Neuronal stem cell (in vitro differentiated cells): ENCODE measurements around the gene TMEM107.

Source experiments
- DNase-seq: peaks from one replicate; pipeline ENCODE4 v3.0.0-alpha.2; 2013; ENCODE audit warnings: low spot score
- H2AFZ ChIP-seq: one replicate; pipeline ENCODE4 v1.6.1; 2013; ENCODE audit warnings: mild to moderate bottlenecking, low read length, inconsistent platforms
- H2AK5ac ChIP-seq: 2 replicates; pipeline ENCODE4 v1.6.1; 2013; ENCODE audit warnings: low read depth, mild to moderate bottlenecking, inconsistent platforms, low read length, moderate library complexity, mixed read lengths
- H2BK120ac ChIP-seq: 2 replicates; pipeline ENCODE4 v1.6.1; 2013; ENCODE audit warnings: low read depth, mild to moderate bottlenecking, inconsistent platforms, low read length, moderate library complexity, mixed read lengths
- H2BK12ac ChIP-seq: one replicate; pipeline ENCODE4 v1.6.1; 2013; ENCODE audit warnings: low read length, inconsistent platforms
- H2BK15ac ChIP-seq: 2 replicates; pipeline ENCODE4 v1.6.1; 2013; ENCODE audit warnings: mild to moderate bottlenecking, low read length, inconsistent platforms, mixed read lengths
- H2BK5ac ChIP-seq: one replicate; pipeline ENCODE4 v1.6.1; 2013; ENCODE audit warnings: inconsistent platforms, mild to moderate bottlenecking, low read length, moderate library complexity
- H3K14ac ChIP-seq: one replicate; pipeline ENCODE4 v1.6.1; 2013; ENCODE audit warnings: low read length, inconsistent platforms
- H3K18ac ChIP-seq: 2 replicates; pipeline ENCODE4 v1.6.1; 2013; ENCODE audit warnings: low read length, inconsistent platforms
- H3K23ac ChIP-seq: 2 replicates; pipeline ENCODE4 v1.6.1; 2013; ENCODE audit warnings: low read depth, mild to moderate bottlenecking, mixed read lengths, low read length, inconsistent platforms; ENCODE audit not compliant: poor library complexity
- H3K27ac ChIP-seq: replicated peaks from 3 replicates; pipeline ENCODE4 v1.5.1; 2013; ENCODE audit warnings: low read length, inconsistent platforms
- H3K27me3 ChIP-seq, 3 experiments: 2 replicates each; pipeline ENCODE4 v1.6.1; 2013; ENCODE audit warnings: low read length in 3 of 3, mild to moderate bottlenecking in 2 of 3, inconsistent platforms in 1 of 3, low read depth in 1 of 3, mixed read lengths in 1 of 3, moderate library complexity in 1 of 3; ENCODE audit not compliant: control insufficient read depth in 3 of 3, insufficient read depth in 3 of 3
- H3K36me3 ChIP-seq, 2 donors: replicated peaks in 1 of 2; 2 replicates each; pipeline ENCODE4 v1.6.1; 2013; ENCODE audit warnings: low read length in 2 of 2; ENCODE audit not compliant: control insufficient read depth in 2 of 2, insufficient read depth in 2 of 2
- H3K4ac ChIP-seq: 2 replicates; pipeline ENCODE4 v1.6.1; 2013; ENCODE audit warnings: inconsistent platforms, mild to moderate bottlenecking, low read length, moderate library complexity
- H3K4me1 ChIP-seq, 2 donors: 1 replicate in 1 of 2; 2 replicates in 1 of 2; pipeline ENCODE4 v1.6.1; 2013; ENCODE audit warnings: low read length in 2 of 2, low read depth in 1 of 2; ENCODE audit not compliant: control insufficient read depth in 2 of 2, insufficient read depth in 1 of 2
- H3K4me2 ChIP-seq: one replicate; pipeline ENCODE4 v1.6.1; 2013; ENCODE audit warnings: mild to moderate bottlenecking, low read length, inconsistent platforms; ENCODE audit not compliant: insufficient read depth, poor library complexity, severe bottlenecking
- H3K4me3 ChIP-seq, 2 donors: 2 replicates each; pipeline ENCODE4 v1.5.1; 2013; ENCODE audit warnings: low read length in 2 of 2, mild to moderate bottlenecking in 2 of 2, inconsistent platforms in 1 of 2, moderate library complexity in 1 of 2
- H3K79me1 ChIP-seq: one replicate; pipeline ENCODE4 v1.6.1; 2013; ENCODE audit warnings: low read depth, mild to moderate bottlenecking, inconsistent platforms, low read length, moderate library complexity
- H3K9ac ChIP-seq: one replicate; pipeline ENCODE4 v1.6.1; 2013; ENCODE audit warnings: mild to moderate bottlenecking, low read depth, low read length, inconsistent platforms; ENCODE audit not compliant: poor library complexity
- H3K9me3 ChIP-seq, 2 donors: replicated peaks in 1 of 2; 2 replicates each; pipeline versions ENCODE3 to v1.6.1; 2013; ENCODE audit warnings: low read length in 2 of 2, mild to moderate bottlenecking in 2 of 2, inconsistent platforms in 1 of 2, low read depth in 1 of 2, mixed read lengths in 1 of 2, moderate library complexity in 1 of 2; ENCODE audit not compliant: control insufficient read depth in 2 of 2, insufficient read depth in 1 of 2
- H4K8ac ChIP-seq: one replicate; pipeline ENCODE4 v1.6.1; 2013; ENCODE audit warnings: low read depth, mild to moderate bottlenecking, inconsistent platforms, low read length, moderate library complexity
- H4K91ac ChIP-seq: one replicate; pipeline ENCODE4 v1.6.1; 2013; ENCODE audit warnings: low read length, low read depth, mild to moderate bottlenecking, inconsistent platforms; ENCODE audit not compliant: poor library complexity
- WGBS, 2 donors: extraction: QIAGEN DNeasy Blood & Tissue Kit; methylation state at CpG; one replicate each; pipeline ENCODE4 v1.1.7; 2013; ENCODE audit warnings: missing lambda C conversion rate in 2 of 2, mixed read lengths in 1 of 2; ENCODE audit not compliant: insufficient read length in 2 of 2, insufficient replicate concordance in 1 of 2; ENCODE audit errors: extremely low coverage in 2 of 2; 5-methylcytosine and 5-hydroxymethylcytosine counted together

TMEM107 gene

GRCh38 chr17:8125154-8125946 is 50.8 kb downstream of the TMEM107 start:
- Histone ChIP-seq H2AK5ac (no peak overlapping the region), H3K36me3 (no peaks in the 10 kb centered on the region), H3K27me3 (peaks cover 14 to 49% (median 28%) of the 10 kb centered on the region in 3 experiments), H4K91ac (no peak overlapping the region), H2AFZ (peak overlapping the region; percentile 93), H3K4me1 (peaks cover 19 to 28% of the 10 kb centered on the region in 2 donors), H2BK12ac (no peak overlapping the region), H4K8ac (no peak overlapping the region), H3K18ac (no peak overlapping the region), H3K79me1 (no peaks in the 10 kb centered on the region), H3K27ac (no peak overlapping the region), H3K4me2 (peak overlapping the region; percentile 99), H2BK5ac (no peak overlapping the region), H2BK15ac (no peak overlapping the region), H3K4ac (no peak overlapping the region), H3K14ac (no peak overlapping the region), H3K4me3 (peak overlapping the region; percentile 67 to 84), H3K9ac (peak overlapping the region; percentile 52), H3K9me3 (no peaks in the 10 kb centered on the region), H2BK120ac (no peak overlapping the region), H3K23ac (no peak overlapping the region)
- WGBS, 2 donors: no CpG with 5 or more reads among the region's 40 CpGs
- DNase-seq: peak; percentile 91

GRCh38 chr17:8124350-8125153 is 51.6 kb downstream of the TMEM107 start:
- Histone ChIP-seq H3K4me3 (peak overlapping the region; percentile 67 to 91), H3K4me1 (peaks cover 19 to 28% of the 10 kb centered on the region in 2 donors), H3K36me3 (no peaks in the 10 kb centered on the region), H3K18ac (peak overlapping the region; percentile 91), H2AK5ac (peak overlapping the region; percentile 54), H3K9me3 (no peaks in the 10 kb centered on the region), H2BK12ac (no peak overlapping the region), H3K4ac (no peak overlapping the region), H2BK120ac (no peak overlapping the region), H4K91ac (no peak overlapping the region), H3K14ac (no peak overlapping the region), H3K79me1 (no peaks in the 10 kb centered on the region), H3K27me3 (peaks cover 14 to 49% (median 28%) of the 10 kb centered on the region in 3 experiments), H3K9ac (peak overlapping the region; percentile 52), H4K8ac (no peak overlapping the region), H2BK5ac (no peak overlapping the region), H3K23ac (no peak overlapping the region), H3K4me2 (peak overlapping the region; percentile 99), H3K27ac (no peak overlapping the region), H2AFZ (peak overlapping the region; percentile 86), H2BK15ac (no peak overlapping the region)
- no CpG with 5 or more reads among the region's 24 CpGs for WGBS, 2 donors
- no peak for DNase-seq

GRCh38 chr17:8123695-8124349 is 52.4 kb downstream of the TMEM107 start, which contains the start of gene HES7:
TSS of gene HES7 (minus strand) at chr17:8124106. CDS start at chr17:8124084, 22 bp downstream.
- Histone ChIP-seq H2BK12ac (peak within 1 kb of the TSS; percentile 44), H2BK120ac (peak within 1 kb of the TSS; percentile 51), H3K4me3 (peak within 1 kb of the TSS; percentile 67 to 91), H3K23ac (peak within 1 kb of the TSS; percentile 12), H3K27ac (no peak within 1 kb of the TSS), H4K8ac (no peak within 1 kb of the TSS), H3K79me1 (no peaks in the 10 kb centered on the region), H3K4ac (no peak within 1 kb of the TSS), H3K18ac (peak within 1 kb of the TSS; percentile 91), H2AFZ (peak within 1 kb of the TSS; percentile 86), H4K91ac (no peak within 1 kb of the TSS), H3K36me3 (no peaks in the 10 kb centered on the region), H3K4me2 (peak within 1 kb of the TSS; percentile 99), H3K9ac (peak within 1 kb of the TSS; percentile 55), H3K14ac (no peak within 1 kb of the TSS), H2BK15ac (peak within 1 kb of the TSS; percentile 68), H2AK5ac (peak within 1 kb of the TSS; percentile 54), H2BK5ac (peak within 1 kb of the TSS; percentile 32), H3K27me3 (peaks cover 14 to 49% (median 28%) of the 10 kb centered on the region in 3 experiments), H3K4me1 (peaks cover 19 to 28% of the 10 kb centered on the region in 2 donors), H3K9me3 (no peaks in the 10 kb centered on the region)
- peak; percentile 51 for DNase-seq
- WGBS, 2 donors: no CpG with 5 or more reads among the region's 29 CpGs
